HG03095 (cell line): ENCODE results near the gene GRP.

Source experiments
- ATAC-seq: cut with Tn5 transposase; IDR thresholded peaks from one replicate; pipeline ENCODE4 v1.9.1; 2021; ENCODE audit warnings: moderate library complexity; ENCODE audit not compliant: unreplicated experiment

GRP gene

GRCh38 chr18:59266886-59267502, 47.0 kb downstream of the GRP start:
- ATAC-seq: no peak

- ATAC-seq: no peak
These were observed 47.7 kb downstream of the GRP start for GRCh38 chr18:59267503-59268126.

GRCh38 chr18:59268127-59268720, 48.3 kb downstream of the GRP start:
- no peak for ATAC-seq

GRCh38 chr18:59268721-59269562, 49.0 kb downstream of the GRP start:
- no peak for ATAC-seq

- no peak for ATAC-seq
These were observed 49.7 kb downstream of the GRP start for GRCh38 chr18:59269563-59270119.

GRCh38 chr18:59270689-59271257, 50.8 kb downstream of the GRP start:
- no peak for ATAC-seq

- no peak for ATAC-seq
These were observed 51.8 kb downstream of the GRP start for GRCh38 chr18:59271606-59272220.

- ATAC-seq: no peak
These were observed 52.4 kb downstream of the GRP start for GRCh38 chr18:59272221-59272888.

- no peak for ATAC-seq
These were observed 53.2 kb downstream of the GRP start, which contains the start of gene RAX for GRCh38 chr18:59272891-59273758. TSS of gene RAX (minus strand) at chr18:59273454. CDS start at chr18:59273206, 248 bp downstream.

GRCh38 chr18:59273759-59274532, 54.0 kb downstream of the GRP start:
- no peak for ATAC-seq

- ATAC-seq: no peak
These were observed 54.6 kb downstream of the GRP start for GRCh38 chr18:59274533-59274928.

- ATAC-seq: no peak
These were observed 55.5 kb downstream of the GRP start for GRCh38 chr18:59275406-59275949.

- no peak for ATAC-seq
These were observed 56.1 kb downstream of the GRP start for GRCh38 chr18:59276047-59276446.

- no peak for ATAC-seq
These were observed 58.8 kb downstream of the GRP start for GRCh38 chr18:59278793-59279192.

GRCh38 chr18:59279193-59279592, 59.2 kb downstream of the GRP start:
- no peak for ATAC-seq

- no peak for ATAC-seq
These were observed 59.8 kb downstream of the GRP start for GRCh38 chr18:59279722-59280121.
